ACC112 (cell line): ENCODE measurements around the gene AQP10.
A peak's percentile ranks its signal among the peaks of the same experiment; 100 is the strongest.

Experiments
- H2AFZ ChIP-seq: fragments of 200-600 bp; sonication (generic); one replicate; pipeline ENCODE4 v1.6.0; 2017; ENCODE audit warnings: antibody characterized with exemption, low read length; ENCODE audit not compliant: unreplicated experiment
- H3K27ac ChIP-seq: fragments of 200-600 bp; sonication (generic); 2 replicates; pipeline ENCODE4 v1.5.1; 2014; ENCODE audit warnings: low read depth, mild to moderate bottlenecking, antibody characterized with exemption, low read length, moderate library complexity
- H3K27me3 ChIP-seq: fragments of 200-600 bp; sonication (generic); 2 replicates; pipeline ENCODE4 v1.6.1; 2014; ENCODE audit warnings: mild to moderate bottlenecking, antibody characterized with exemption, low read length, moderate library complexity, mixed read lengths; ENCODE audit not compliant: insufficient read depth
- H3K36me3 ChIP-seq: fragments of 200-600 bp; sonication (generic); 2 replicates; pipeline ENCODE4 v1.6.1; 2016; ENCODE audit warnings: mild to moderate bottlenecking, antibody characterized with exemption, low read length, moderate library complexity, mixed read lengths; ENCODE audit not compliant: insufficient read depth
- H3K4me1 ChIP-seq: fragments of 200-600 bp; sonication (generic); one replicate; pipeline ENCODE4 v1.6.1; 2016; ENCODE audit warnings: low read length, mixed read lengths; ENCODE audit not compliant: insufficient read depth, unreplicated experiment, control insufficient read depth
- H3K4me3 ChIP-seq: fragments of 200-600 bp; sonication (generic); 2 replicates; pipeline ENCODE4 v1.5.1; 2014; ENCODE audit warnings: mild to moderate bottlenecking, low read depth, low read length
- H3K79me2 ChIP-seq: fragments of 200-600 bp; sonication (generic); one replicate; pipeline ENCODE4 v1.6.0; 2016; ENCODE audit warnings: low read length; ENCODE audit not compliant: control insufficient read depth, unreplicated experiment, insufficient read depth

The AQP10 gene

GRCh38 chr1:154347961-154348360, 27.1 kb downstream of the AQP10 start:
- Histone ChIP-seq H3K27me3 (no peaks in the 10 kb centered on the region), H3K27ac (no peak overlapping the region), H3K4me3 (no peak overlapping the region), H3K36me3 (peaks cover 22% of the 10 kb centered on the region; the same call in 1 of the 2 replicates), H3K79me2 (no peaks in the 10 kb centered on the region), H2AFZ (no peak overlapping the region), H3K4me1 (peaks cover 23% of the 10 kb centered on the region)

DNA sequence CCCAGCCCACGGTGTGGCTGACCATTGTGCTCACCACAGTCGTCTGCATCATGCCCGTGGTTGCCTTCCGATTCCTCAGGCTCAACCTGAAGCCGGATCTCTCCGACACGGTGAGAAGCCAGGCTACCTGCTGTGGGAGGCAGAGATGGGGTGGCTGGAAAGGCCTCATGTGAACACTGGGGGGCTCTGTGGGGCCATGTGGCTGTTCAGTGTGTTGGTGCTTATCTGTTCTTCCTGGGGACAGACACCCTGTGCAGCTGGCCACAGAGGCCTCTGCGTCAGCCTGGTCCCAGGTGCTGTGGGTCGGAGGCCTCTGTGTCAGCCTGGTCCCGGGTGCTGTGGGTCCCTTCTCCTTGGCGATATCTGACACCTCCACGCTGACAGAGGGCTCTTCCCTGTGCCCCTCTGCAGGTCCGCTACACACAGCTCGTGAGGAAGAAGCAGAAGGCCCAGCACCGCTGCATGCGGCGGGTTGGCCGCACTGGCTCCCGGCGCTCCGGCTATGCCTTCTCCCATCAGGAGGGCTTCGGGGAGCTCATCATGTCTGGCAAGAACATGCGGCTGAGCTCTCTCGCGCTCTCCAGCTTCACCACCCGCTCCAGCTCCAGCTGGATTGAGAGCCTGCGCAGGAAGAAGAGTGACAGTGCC, 27.7 kb downstream of the AQP10 start:
- Histone ChIP-seq H3K27me3 (no peaks in the 10 kb centered on the region), H3K4me3 (no peak overlapping the region), H3K4me1 (peaks cover 29% of the 10 kb centered on the region), H3K36me3 (peaks cover 20% of the 10 kb centered on the region; the same call in 1 of the 2 replicates), H3K27ac (no peak overlapping the region), H3K79me2 (no peaks in the 10 kb centered on the region), H2AFZ (no peak overlapping the region)

- Histone ChIP-seq H3K27ac (no peak overlapping the region), H3K4me1 (peaks cover 34% of the 10 kb centered on the region), H3K4me3 (no peak overlapping the region), H3K79me2 (no peaks in the 10 kb centered on the region), H3K36me3 (peaks cover 20% of the 10 kb centered on the region; the same call in 1 of the 2 replicates), H3K27me3 (no peaks in the 10 kb centered on the region), H2AFZ (no peak overlapping the region)
Measured at GRCh38 chr1:154349121-154349520, 28.2 kb downstream of the AQP10 start.

GRCh38 chr1:154350383-154350782, 29.5 kb downstream of the AQP10 start:
- H3K36me3 ChIP-seq = peaks cover 11% of the 10 kb centered on the region; the same call in 1 of the 2 replicates
- H3K79me2 ChIP-seq = no peaks in the 10 kb centered on the region
- H3K4me3 ChIP-seq = no peak overlapping the region
- H3K4me1 ChIP-seq = peaks cover 34% of the 10 kb centered on the region
- no peak overlapping the region for H3K27ac ChIP-seq
- H2AFZ ChIP-seq = no peak overlapping the region
- H3K27me3 ChIP-seq = no peaks in the 10 kb centered on the region

DNA sequence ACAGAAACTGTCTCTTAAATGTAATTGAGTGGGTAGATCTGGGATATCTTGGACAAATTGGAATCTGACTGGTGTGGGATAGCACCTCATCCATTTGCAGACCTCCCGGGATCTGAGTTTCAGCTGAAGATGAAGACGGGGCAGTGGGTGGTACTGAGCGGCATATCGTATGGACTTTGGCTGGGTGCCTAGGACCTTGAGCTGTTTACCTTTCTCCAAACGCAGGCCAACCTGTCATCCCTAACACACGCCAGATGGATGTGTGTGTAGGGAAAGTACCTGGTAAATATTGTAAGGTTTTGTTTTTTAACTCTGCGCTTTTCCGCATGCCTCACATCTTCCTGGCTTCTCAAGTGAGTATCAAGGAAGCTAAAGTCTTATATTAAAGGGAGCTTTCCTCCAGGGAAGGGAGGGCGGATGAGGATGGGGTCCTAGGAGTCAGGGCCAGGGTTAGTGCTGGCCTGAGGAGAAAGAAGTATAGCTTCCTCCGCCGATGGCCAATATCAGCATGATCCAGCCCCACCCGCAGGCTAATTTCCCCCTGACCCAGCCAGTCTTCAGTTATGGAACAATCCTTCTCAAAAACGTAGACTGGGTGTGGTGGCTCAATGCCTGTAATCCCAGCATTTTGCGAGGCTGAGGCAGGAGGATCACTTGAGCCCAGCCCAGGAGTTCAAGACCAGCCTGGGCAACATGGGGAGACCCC, 30.6 kb downstream of the AQP10 start:
- H3K36me3 ChIP-seq = peaks cover 1% of the 10 kb centered on the region; the same call in 1 of the 2 replicates
- H3K4me1 ChIP-seq = peaks cover 30% of the 10 kb centered on the region
- H3K27me3 ChIP-seq = no peaks in the 10 kb centered on the region
- no peak overlapping the region for H3K27ac ChIP-seq
- H2AFZ ChIP-seq = no peak overlapping the region
- H3K4me3 ChIP-seq = no peak overlapping the region
- no peaks in the 10 kb centered on the region for H3K79me2 ChIP-seq

DNA sequence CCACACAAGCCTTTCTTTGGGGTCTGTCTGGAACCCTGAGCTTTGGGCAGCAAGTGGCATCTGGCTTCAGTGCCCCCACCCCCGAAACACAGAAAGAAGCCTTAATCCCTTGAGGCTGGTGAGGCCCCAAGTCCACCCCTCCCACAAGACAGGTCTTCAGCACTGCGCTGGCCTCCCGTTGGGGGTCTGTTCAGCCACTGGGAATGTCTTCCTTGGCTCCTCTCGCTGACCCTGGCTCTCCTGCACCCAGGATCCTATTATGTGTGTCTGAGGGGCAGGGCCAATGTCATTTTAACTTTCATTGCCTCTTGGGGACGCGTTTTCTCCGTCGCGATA, 31.3 kb downstream of the AQP10 start:
- Histone ChIP-seq H3K27ac (no peak overlapping the region), H3K36me3 (no peaks in the 10 kb centered on the region), H3K27me3 (no peaks in the 10 kb centered on the region), H3K79me2 (no peaks in the 10 kb centered on the region), H3K4me1 (peaks cover 26% of the 10 kb centered on the region), H3K4me3 (peak overlapping the region; percentile 69), H2AFZ (peak overlapping the region; percentile 93)

DNA sequence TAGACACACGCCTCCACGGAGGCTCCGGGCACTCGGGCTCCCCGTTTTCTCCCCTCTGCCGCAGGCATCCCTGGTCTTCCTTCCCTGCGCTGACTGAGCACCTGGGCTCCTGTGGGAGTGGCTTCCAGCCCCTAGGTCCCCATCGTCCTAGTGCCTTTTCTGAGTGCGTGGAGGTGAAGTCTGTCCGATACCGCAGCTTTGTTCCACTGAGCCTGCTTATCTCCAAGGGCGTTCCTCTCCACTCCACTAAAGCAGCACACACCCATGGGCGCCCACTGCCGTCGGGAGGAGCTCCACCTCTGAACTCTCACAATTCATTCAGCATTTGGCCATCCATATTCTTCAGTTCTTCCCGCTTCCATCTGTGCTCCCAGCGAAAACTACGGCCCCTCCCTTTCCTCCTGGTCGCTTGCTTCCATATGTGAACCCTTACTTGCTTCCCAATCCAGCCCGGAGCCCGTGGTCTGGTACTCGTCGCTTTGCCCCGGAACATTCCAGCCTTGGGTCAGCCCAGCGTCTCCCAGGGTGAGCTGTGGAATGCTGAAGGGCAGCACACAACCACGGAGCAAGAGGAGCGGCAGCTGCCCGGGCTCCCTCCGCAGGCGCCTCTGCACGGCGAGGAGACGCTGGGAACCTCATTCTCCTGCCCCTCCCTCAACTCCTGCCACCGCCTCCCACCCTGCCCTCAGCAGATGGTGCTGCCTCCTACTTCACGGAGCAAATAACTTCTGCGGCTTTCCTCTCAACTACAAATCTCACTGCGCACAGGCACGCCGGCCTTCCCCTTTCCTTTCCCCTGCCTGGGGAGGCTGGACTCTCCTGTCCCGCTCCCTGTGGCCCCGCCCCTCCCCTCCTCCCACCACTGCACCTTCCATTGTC, 31.9 kb downstream of the AQP10 start:
- H3K79me2 ChIP-seq = no peaks in the 10 kb centered on the region
- no peaks in the 10 kb centered on the region for H3K27me3 ChIP-seq
- no peaks in the 10 kb centered on the region for H3K36me3 ChIP-seq
- peak overlapping the region; percentile 93 for H2AFZ ChIP-seq
- peak overlapping the region; percentile 28; the same call in 1 of the 2 replicates for H3K27ac ChIP-seq
- H3K4me1 ChIP-seq = peaks cover 23% of the 10 kb centered on the region
- H3K4me3 ChIP-seq = peak overlapping the region; percentile 69

GRCh38 chr1:154353460-154353904, 32.6 kb downstream of the AQP10 start:
- H2AFZ ChIP-seq = no peak overlapping the region
- H3K79me2 ChIP-seq = no peaks in the 10 kb centered on the region
- H3K36me3 ChIP-seq = no peaks in the 10 kb centered on the region
- no peak overlapping the region for H3K27ac ChIP-seq
- H3K4me1 ChIP-seq = peaks cover 19% of the 10 kb centered on the region
- peak overlapping the region; percentile 69 for H3K4me3 ChIP-seq
- no peaks in the 10 kb centered on the region for H3K27me3 ChIP-seq

- Histone ChIP-seq H3K27me3 (no peaks in the 10 kb centered on the region), H3K79me2 (no peaks in the 10 kb centered on the region), H3K36me3 (no peaks in the 10 kb centered on the region), H3K4me3 (no peak overlapping the region), H3K4me1 (peaks cover 19% of the 10 kb centered on the region), H2AFZ (no peak overlapping the region), H3K27ac (no peak overlapping the region)
Measured at GRCh38 chr1:154353966-154354365, 33.1 kb downstream of the AQP10 start.

- H2AFZ ChIP-seq = no peak overlapping the region
- no peaks in the 10 kb centered on the region for H3K79me2 ChIP-seq
- H3K4me3 ChIP-seq = no peak overlapping the region
- no peaks in the 10 kb centered on the region for H3K36me3 ChIP-seq
- H3K4me1 ChIP-seq = peaks cover 5% of the 10 kb centered on the region
- no peak overlapping the region for H3K27ac ChIP-seq
- no peaks in the 10 kb centered on the region for H3K27me3 ChIP-seq
Measured at GRCh38 chr1:154358519-154358918, 37.6 kb downstream of the AQP10 start.
